ENCODE measurements around the gene CERS1.

- TF ChIP-seq CTCF (IDR thresholded peaks at IDR 0.05; ENCODE audit: low read depth, low read length, missing input control) = no peak
- no peak for TF ChIP-seq TAF1 (conservative IDR thresholded peaks at IDR 0.05)
- no peak for TF ChIP-seq REST (IDR thresholded peaks at IDR 0.05)
- TF ChIP-seq ATF3 (IDR thresholded peaks at IDR 0.05) = no peak
These were observed 41.0 kb downstream of the CERS1 start for GRCh38 chr19:18854982-18855381.
